ENCODE measurements around the gene SLC27A4. TPM values are rescaled to one million over a fixed set of nuclear protein-coding genes. Genes with fewer than 3 reads are reported as not detected.

The SLC27A4 gene
- total and polyA plus RNA-seq, 10 of the 15 experiments (the other 5 are each of a cell fraction or from before 2014, with no cell fraction given): 0.13 to 14.0 (median 7.6) TPM

- intact Hi-C loops (cut with micrococcal nuclease; ENCODE audit: unreplicated experiment) (no loop called here), in situ Hi-C loops (cut with MboI) (no loop called here)
- Histone ChIP-seq H3K9me3 (replicated peaks; ENCODE audit: control insufficient read depth, insufficient read depth, low read length) (no peaks in the 10 kb centered on the region), H3K27ac (ENCODE audit: control insufficient read depth, insufficient read depth) (no peak overlapping the region), H3K9ac (ENCODE audit: control insufficient read depth, insufficient read depth, low read length) (no peak overlapping the region), H4K20me1 (ENCODE audit: control insufficient read depth, insufficient read depth) (no peaks in the 10 kb centered on the region), H3K4me3 (no peak overlapping the region), H3K36me3 (ENCODE audit: control insufficient read depth in 2 of 2, insufficient read depth in 2 of 2, low read length in 1 of 2) (peaks cover 4 to 15% of the 10 kb centered on the region in 2 experiments), H2AFZ (ENCODE audit: control insufficient read depth, low read depth, low read length) (no peak overlapping the region), H3K4me1 (ENCODE audit: control insufficient read depth, insufficient read depth, low read length) (peaks cover 4% of the 10 kb centered on the region), H3K79me2 (ENCODE audit: control insufficient read depth, insufficient read depth, low read length) (peaks cover 4% of the 10 kb centered on the region), H3K27me3 (replicated peaks in 1 of 2; ENCODE audit: control insufficient read depth in 2 of 2, insufficient read depth in 2 of 2, low read length in 1 of 2) (no peaks in the 10 kb centered on the region), H3K4me2 (ENCODE audit: control insufficient read depth, insufficient read depth) (no peak overlapping the region)
- no peak for ATAC-seq
- BruUV-seq (replicated peaks): TSS peak; percentile 41
- ChIA-PET POLR2A (no interaction called here), RAD21 (ENCODE audit: unreplicated experiment) (interaction anchor here (0.6 kb wide), 1 partner anchor 712 kb away, joined by 4 read pairs; the partner anchor contains the start of gene SH3GLB2), SMC1A (ENCODE audit: uncharacterized antibody, unreplicated experiment) (no interaction called here), CTCF (no interaction called here)
- 98% methylated on average over 9 of the region's 9 CpGs for WGBS (ENCODE audit: insufficient coverage, insufficient replicate concordance, low lambda C conversion rate, missing lambda C conversion rate)
- TF ChIP-seq PAX5 (IDR thresholded peaks at IDR 0.05; ENCODE audit: borderline replicate concordance, low read depth, low read length) (no peak), SUPT20H (IDR thresholded peaks at IDR 0.05; ENCODE audit: borderline replicate concordance, control insufficient read depth, low read depth, low read length) (no peak), BACH1 (IDR thresholded peaks at IDR 0.05; ENCODE audit: borderline replicate concordance) (no peak), POLR2A (IDR thresholded peaks at IDR 0.05; ENCODE audit: low read depth, low read length) (no peak)
- no peak for FAIRE-seq
- no peak for DNase-seq (ENCODE audit: low read depth, low spot score)
Observed at GRCh38 chr9:128316421-128316820, 23.9 kb upstream of the SLC27A4 start.

GRCh38 chr9:128317629-128318028 lies 22.7 kb upstream of the SLC27A4 start:
- Histone ChIP-seq H3K79me2 (ENCODE audit: control insufficient read depth, insufficient read depth, low read length) (peaks cover 12% of the 10 kb centered on the region), H3K9ac (ENCODE audit: control insufficient read depth, insufficient read depth, low read length) (no peak overlapping the region), H4K20me1 (ENCODE audit: control insufficient read depth, insufficient read depth) (no peaks in the 10 kb centered on the region), H3K9me3 (replicated peaks; ENCODE audit: control insufficient read depth, insufficient read depth, low read length) (no peaks in the 10 kb centered on the region), H3K4me1 (ENCODE audit: control insufficient read depth, insufficient read depth, low read length) (peaks cover 6% of the 10 kb centered on the region), H3K36me3 (ENCODE audit: control insufficient read depth in 2 of 2, insufficient read depth in 2 of 2, low read length in 1 of 2) (peaks cover 4 to 15% of the 10 kb centered on the region in 2 experiments), H3K4me3 (no peak overlapping the region), H3K27me3 (replicated peaks in 1 of 2; ENCODE audit: control insufficient read depth in 2 of 2, insufficient read depth in 2 of 2, low read length in 1 of 2) (no peaks in the 10 kb centered on the region), H3K4me2 (ENCODE audit: control insufficient read depth, insufficient read depth) (no peak overlapping the region), H2AFZ (ENCODE audit: control insufficient read depth, low read depth, low read length) (no peak overlapping the region), H3K27ac (ENCODE audit: control insufficient read depth, insufficient read depth) (no peak overlapping the region)
- CTCF ChIA-PET: no interaction called here
- BruUV-seq (replicated peaks): no TSS peak
- intact Hi-C loops (cut with micrococcal nuclease; ENCODE audit: unreplicated experiment): no loop called here
- 88% methylated on average over 2 of the region's 2 CpGs for WGBS (ENCODE audit: insufficient coverage, insufficient replicate concordance, low lambda C conversion rate, missing lambda C conversion rate)
- DNase-seq (ENCODE audit: low read depth, low spot score) (no peak), ATAC-seq (no peak), FAIRE-seq (no peak)
- RAD21 ChIA-PET (ENCODE audit: unreplicated experiment): no interaction called here
- TF ChIP-seq RAD51 (IDR thresholded peaks at IDR 0.05): no peak
- TF ChIP-seq NR2C1 (IDR thresholded peaks at IDR 0.05): no peak
- no peak for TF ChIP-seq NBN (IDR thresholded peaks at IDR 0.05)
- no peak for TF ChIP-seq PAX5 (IDR thresholded peaks at IDR 0.05; ENCODE audit: borderline replicate concordance, low read depth, low read length)
- TF ChIP-seq NR2F1 (conservative IDR thresholded peaks at IDR 0.05): no peak
- no peak for TF ChIP-seq POLR2A (IDR thresholded peaks at IDR 0.05; ENCODE audit: low read depth, low read length)
- no peak for TF ChIP-seq EED (IDR thresholded peaks at IDR 0.05; ENCODE audit: low read depth)
- TF ChIP-seq MLLT1 (IDR thresholded peaks at IDR 0.05): no peak
- POLR2A ChIA-PET: no interaction called here
- in situ Hi-C loops (cut with MboI): no loop called here
- SMC1A ChIA-PET (ENCODE audit: uncharacterized antibody, unreplicated experiment): interaction anchor here (0.7 kb wide), 1 partner anchor 586 kb away, joined by 3 read pairs; no protein-coding TSS in a partner anchor

Measured in GM12878 (cell line).